Endothelial cell of umbilical vein (primary cell): Measurements from ENCODE around the gene OXSR1. TPM values are rescaled to one million over a fixed set of nuclear protein-coding genes. Genes with fewer than 3 reads are reported as not detected.

Experiments
- BruUV-seq: library from RNA; stranded (reverse); fragments of 400-500 nt; replicated peaks from 2 replicates; lab custom pipeline; 2021; lab: Mats Ljungman, UMichigan
- CTCF ChIA-PET: fragments of 300-600, 350-600 bp; sonication (Branson Sonifier 250); formaldehyde crosslinking; loops from one replicate; lab custom pipeline; 2021; ENCODE audit warnings: antibody characterized with exemption, inconsistent platforms; lab: Charles Lee
- POLR2A ChIA-PET: fragments of 300-600, 350-600 bp; sonication (Branson Sonifier 250); formaldehyde crosslinking; loops from one replicate; lab custom pipeline; 2021; ENCODE audit warnings: antibody characterized with exemption, inconsistent platforms; lab: Charles Lee
- DNase-seq: peaks from one replicate; pipeline ENCODE4 v3.0.0-alpha.2; 2011; ENCODE audit warnings: low read depth, low spot score
- FAIRE-seq: peaks from 2 replicates; lab custom pipeline; 2011; peaks lifted over from hg19 to GRCh38; lab: Jason Lieb, UNC
- H2AFZ ChIP-seq: 2 replicates; pipeline ENCODE4 v1.6.0; 2012; ENCODE audit warnings: low read depth, low read length, control low read depth, inconsistent platforms
- H3K27ac ChIP-seq: 2 replicates; pipeline ENCODE4 v1.5.1; 2011; ENCODE audit warnings: low read depth, mild to moderate bottlenecking, control low read depth, low read length, moderate library complexity; ENCODE audit not compliant: insufficient read depth
- H3K27me3 ChIP-seq, 2 experiments: 2 replicates each; pipeline versions ENCODE4 v1.6.0 to v1.6.1; 2011; ENCODE audit warnings: low read length in 2 of 2, mixed read lengths in 1 of 2; ENCODE audit not compliant: control insufficient read depth in 2 of 2, insufficient read depth in 2 of 2
- H3K36me3 ChIP-seq, 2 experiments: 2 replicates in 1 of 2; 3 replicates in 1 of 2; pipeline ENCODE4 v1.5.1; 2011; ENCODE audit warnings: low read length in 2 of 2, mild to moderate bottlenecking in 1 of 2, moderate library complexity in 1 of 2; ENCODE audit not compliant: control insufficient read depth in 2 of 2, insufficient read depth in 2 of 2; ENCODE audit errors: extremely low read depth in 1 of 2
- H3K4me1 ChIP-seq: 3 replicates; pipeline ENCODE4 v1.5.1; 2011; ENCODE audit warnings: mild to moderate bottlenecking, low read length; ENCODE audit not compliant: control insufficient read depth, insufficient read depth; ENCODE audit errors: extremely low read depth
- H3K4me2 ChIP-seq: 2 replicates; pipeline ENCODE4 v1.6.1; 2011; ENCODE audit warnings: low read length, control low read depth, mixed read lengths; ENCODE audit not compliant: insufficient read depth
- H3K4me3 ChIP-seq, 3 experiments: fragments of 200-600 bp in 1 of 3; sonication (generic), shearing (Covaris generic) in 1 of 3; replicated peaks in 1 of 3; 2 replicates each; pipeline ENCODE4 v1.5.1; 2011 to 2016; ENCODE audit warnings: control low read depth in 3 of 3, low read length in 3 of 3, mild to moderate bottlenecking in 2 of 3, inconsistent platforms in 1 of 3, low read depth in 1 of 3, moderate library complexity in 1 of 3; ENCODE audit not compliant: insufficient read depth in 1 of 3
- H3K79me2 ChIP-seq: 2 replicates; pipeline ENCODE4 v1.6.0; 2012; ENCODE audit warnings: low read length, inconsistent platforms; ENCODE audit not compliant: control insufficient read depth, insufficient read depth
- H3K9ac ChIP-seq: replicated peaks from 2 replicates; pipeline ENCODE3; 2011; ENCODE audit warnings: low read length, control low read depth; ENCODE audit not compliant: insufficient read depth; ENCODE audit errors: extremely low read depth
- H3K9me1 ChIP-seq: replicated peaks from 3 replicates; pipeline ENCODE4 v1.6.0; 2011; ENCODE audit warnings: mild to moderate bottlenecking, low read length; ENCODE audit not compliant: control insufficient read depth, insufficient read depth; ENCODE audit errors: extremely low read depth
- H3K9me3 ChIP-seq: replicated peaks from 2 replicates; pipeline ENCODE4 v1.5.1; 2012; ENCODE audit warnings: low read length, inconsistent platforms; ENCODE audit not compliant: control insufficient read depth, insufficient read depth
- H4K20me1 ChIP-seq: replicated peaks from 2 replicates; pipeline ENCODE3; 2011; ENCODE audit warnings: mild to moderate bottlenecking, low read length; ENCODE audit not compliant: control insufficient read depth, insufficient read depth; ENCODE audit errors: extremely low read depth
- CTCF ChIP-seq, 2 donors: IDR thresholded peaks; 1 replicate in 1 of 2; 2 replicates in 1 of 2; pipeline ENCODE4 v1.5.1; 2011; ENCODE audit warnings: low read length in 2 of 2, mild to moderate bottlenecking in 2 of 2, moderate library complexity in 2 of 2, control low read depth in 1 of 2, inconsistent platforms in 1 of 2, low read depth in 1 of 2; ENCODE audit not compliant: insufficient read depth in 1 of 2; ENCODE audit errors: extremely low read depth in 1 of 2
- EZH2 ChIP-seq: IDR thresholded peaks from 2 replicates; pipeline ENCODE4 v1.6.1; 2012; ENCODE audit warnings: borderline replicate concordance, low read depth, mild to moderate bottlenecking, moderate library complexity, low read length, inconsistent platforms; ENCODE audit not compliant: severe bottlenecking
- FOS ChIP-seq: IDR thresholded peaks from 2 replicates; pipeline ENCODE4 v1.6.1; 2011; ENCODE audit warnings: mild to moderate bottlenecking, low read length, moderate library complexity, borderline replicate concordance; ENCODE audit not compliant: insufficient read depth
- GATA2 ChIP-seq: IDR thresholded peaks from 2 replicates; pipeline ENCODE4 v1.7.0; 2011; ENCODE audit warnings: low read depth, mild to moderate bottlenecking, moderate library complexity, mixed read lengths, low read length; ENCODE audit not compliant: insufficient read length, insufficient read depth
- JUN ChIP-seq: IDR thresholded peaks from 2 replicates; pipeline ENCODE4 v1.6.1; 2011; ENCODE audit warnings: borderline replicate concordance, low read depth; ENCODE audit not compliant: insufficient read length, insufficient read depth
- MAX ChIP-seq: IDR thresholded peaks from 2 replicates; pipeline ENCODE4 v1.6.1; 2011; ENCODE audit not compliant: insufficient read depth, insufficient read length
- MYC ChIP-seq: IDR thresholded peaks from one replicate; pipeline ENCODE4 v1.6.1; 2011; ENCODE audit warnings: mild to moderate bottlenecking, low read depth, low read length
- POLR2A ChIP-seq: IDR thresholded peaks from 2 replicates; pipeline ENCODE4 v1.6.1; 2012; ENCODE audit warnings: low read depth, mild to moderate bottlenecking, control low read depth, low read length
- POLR2AphosphoS5 ChIP-seq: IDR thresholded peaks from 2 replicates; pipeline ENCODE4 v1.6.1; 2012; ENCODE audit warnings: low read depth, mild to moderate bottlenecking, control low read depth, low read length, moderate library complexity; ENCODE audit not compliant: insufficient read depth
- dilution Hi-C: fragments of 300-500 bp; cut with MboI; formaldehyde crosslinking; loops from one replicate; pipeline ENCODE4 v1.15.0; 2019; ENCODE audit warnings: low sequenced_read_pairs; ENCODE audit not compliant: extremely low pct_ligation_motif_present
- intact Hi-C: fragments of 100-400 bp; cut with micrococcal nuclease; formaldehyde crosslinking; loops from one replicate; pipeline ENCODE4 v1.10.0; 2022
- polyA plus RNA-seq, 4 experiments: library from polyadenylated mRNA; depleted of rRNA in 3 of 4; stranded (reverse) in 3 of 4; unstranded in 1 of 4; fragments of >200 nt; gene quantifications; 2 replicates each; pipeline versions ENCODE4 v1.2.1 to v1.2.3, GENCODE V29; 2011 to 2012; ENCODE audit warnings: missing spikeins in 1 of 4
- total RNA-seq: library from RNA; stranded (reverse); gene quantifications from 2 replicates; pipeline ENCODE4 v1.2.3, GENCODE V29; 2021

OXSR1 gene
- total and polyA plus RNA-seq, 2 donors (not counting 3 experiments of a cell fraction or from before 2014, with no cell fraction given) = 15.1 to 32.9 TPM

GRCh38 chr3:38267662-38268061 is 102.3 kb downstream of the OXSR1 start:
- no peaks in the 10 kb centered on the region for H3K9me3 ChIP-seq
- H3K9ac ChIP-seq = no peak overlapping the region
- no peak for TF ChIP-seq CTCF (IDR thresholded peaks at IDR 0.05; ENCODE audit: extremely low read depth in 1 of 2, insufficient read depth in 1 of 2, low read depth in 1 of 2, low read length in 2 of 2)
- no peak for TF ChIP-seq POLR2A
- no peak for TF ChIP-seq FOS
- TF ChIP-seq POLR2AphosphoS5 = no peak
- no peak for TF ChIP-seq EZH2
- TF ChIP-seq JUN = no peak
- no peak for TF ChIP-seq MYC
- TF ChIP-seq MAX = no peak
- TF ChIP-seq GATA2 = no peak
- H3K4me1 ChIP-seq = no peaks in the 10 kb centered on the region
- no TSS peak for BruUV-seq
- intact Hi-C loops = no loop called here
- FAIRE-seq (no peak), DNase-seq (no peak)
- no peak overlapping the region for H3K4me3 ChIP-seq
- H3K27ac ChIP-seq = no peak overlapping the region
- no peaks in the 10 kb centered on the region for H3K79me2 ChIP-seq
- no peaks in the 10 kb centered on the region for H3K27me3 ChIP-seq
- dilution Hi-C loops = no loop called here
- H3K36me3 ChIP-seq = no peaks in the 10 kb centered on the region
- no peak overlapping the region for H2AFZ ChIP-seq
- ChIA-PET CTCF (no interaction called here), POLR2A (no interaction called here)
- no peak overlapping the region for H3K4me2 ChIP-seq
- H3K9me1 ChIP-seq = no peaks in the 10 kb centered on the region
- no peaks in the 10 kb centered on the region for H4K20me1 ChIP-seq
